B cell (primary cell): Measurements from ENCODE around the gene ITGB4. TPM values are rescaled to one million over a fixed set of nuclear protein-coding genes. Genes with fewer than 3 reads are reported as not detected.

Experiments used
- ATAC-seq: fragments of 200-7000 bp; cut with Tn5 transposase; one replicate; pipeline ENCODE4 v1.10.0; 2021; ENCODE audit warnings: low read depth, mild to moderate bottlenecking, moderate number of reproducible peaks, moderate library complexity
- CTCF ChIA-PET: fragments of 350-600 bp; sonication (Branson Sonifier 250); formaldehyde crosslinking; loops from one replicate; lab custom pipeline; 2021; ENCODE audit warnings: antibody characterized with exemption, inconsistent platforms; lab: Charles Lee
- POLR2A ChIA-PET: fragments of 350-600 bp; sonication (Branson Sonifier 250); formaldehyde crosslinking; loops from one replicate; lab custom pipeline; 2021; ENCODE audit warnings: antibody characterized with exemption; lab: Charles Lee
- DNase-seq: peaks from one replicate; pipeline ENCODE4 v3.0.0; 2013
- H2AFZ ChIP-seq: 2 replicates; pipeline ENCODE4 v1.6.1; 2012; ENCODE audit warnings: mild to moderate bottlenecking, low read depth, low read length; ENCODE audit not compliant: insufficient read depth, poor library complexity, severe bottlenecking
- H3K27ac ChIP-seq, 2 donors: 1 replicate in 1 of 2; 2 replicates in 1 of 2; pipeline ENCODE4 v1.5.1; 2012 to 2013; ENCODE audit warnings: low read length in 2 of 2, mild to moderate bottlenecking in 2 of 2, moderate library complexity in 1 of 2
- H3K27me3 ChIP-seq, 4 experiments: fragments of 200-600 bp in 1 of 4; sonication (generic) in 1 of 4; replicated peaks in 1 of 4; 1 replicate in 2 of 4; 2 replicates in 2 of 4; pipeline versions ENCODE4 v1.6.1 to v1.7.0; 2013 to 2016; ENCODE audit warnings: low read length in 3 of 4, mild to moderate bottlenecking in 2 of 4, mixed read lengths in 1 of 4, moderate library complexity in 1 of 4; ENCODE audit not compliant: insufficient read depth in 4 of 4, control insufficient read depth in 3 of 4; ENCODE audit errors: control extremely low read depth in 1 of 4
- H3K36me3 ChIP-seq, 2 experiments: replicated peaks in 1 of 2; 1 replicate in 1 of 2; 2 replicates in 1 of 2; pipeline versions ENCODE4 v1.6.1 to v1.7.1; 2013; ENCODE audit warnings: low read length in 1 of 2; ENCODE audit not compliant: insufficient read depth in 2 of 2, control insufficient read depth in 1 of 2; ENCODE audit errors: control extremely low read depth in 1 of 2, extremely low read depth in 1 of 2
- H3K4me1 ChIP-seq, 2 donors: fragments of 200-600 bp in 1 of 2; sonication (generic) in 1 of 2; 1 replicate in 1 of 2; 2 replicates in 1 of 2; pipeline versions ENCODE4 v1.5.1 to v1.6.1; 2013 to 2017; ENCODE audit warnings: low read length in 2 of 2; ENCODE audit not compliant: control insufficient read depth in 2 of 2, insufficient read depth in 2 of 2
- H3K4me2 ChIP-seq: replicated peaks from 2 replicates; pipeline ENCODE3; 2012; ENCODE audit warnings: mild to moderate bottlenecking, low read depth, low read length; ENCODE audit not compliant: poor library complexity, severe bottlenecking
- H3K4me3 ChIP-seq, 5 experiments: fragments of 200-600 bp in 1 of 5; sonication (generic) in 1 of 5; 1 replicate in 3 of 5; 2 replicates in 2 of 5; pipeline versions ENCODE4 v1.5.1 to v1.7.0; 2011 to 2016; ENCODE audit warnings: low read length in 4 of 5, mild to moderate bottlenecking in 4 of 5, low read depth in 2 of 5, control low read depth in 1 of 5, moderate library complexity in 1 of 5; ENCODE audit not compliant: insufficient read depth in 1 of 5; ENCODE audit errors: control extremely low read depth in 1 of 5, extremely low read depth in 1 of 5
- H3K79me2 ChIP-seq: fragments of 200-600 bp; sonication (generic); one replicate; pipeline ENCODE4 v1.6.0; 2016; ENCODE audit warnings: low read length; ENCODE audit not compliant: control insufficient read depth, insufficient read depth
- H3K9ac ChIP-seq: fragments of 200-600 bp; sonication (generic); 2 replicates; pipeline ENCODE4 v1.6.1; 2017; ENCODE audit warnings: mild to moderate bottlenecking, low read length, moderate library complexity
- H3K9me3 ChIP-seq, 3 donors: one replicate each; pipeline versions ENCODE4 v1.6.1 to v1.7.1; 2013; ENCODE audit warnings: low read length in 2 of 3; ENCODE audit not compliant: control insufficient read depth in 2 of 3, insufficient read depth in 1 of 3; ENCODE audit errors: control extremely low read depth in 1 of 3
- H4K20me1 ChIP-seq: 2 replicates; pipeline ENCODE4 v1.6.0; 2012; ENCODE audit warnings: mild to moderate bottlenecking, low read length; ENCODE audit not compliant: insufficient read depth, control insufficient read depth, poor library complexity, severe bottlenecking
- H3K27ac Mint-ChIP-seq: one replicate; pipeline ENCODE4 v1.8.0; 2021; ENCODE audit warnings: mixed read lengths
- H3K27me3 Mint-ChIP-seq: one replicate; pipeline ENCODE4 v1.8.0; 2021; ENCODE audit warnings: mixed read lengths
- H3K4me1 Mint-ChIP-seq: one replicate; pipeline ENCODE4 v1.8.0; 2021; ENCODE audit warnings: mixed read lengths
- H3K4me3 Mint-ChIP-seq: one replicate; pipeline ENCODE4 v1.8.0; 2021; ENCODE audit warnings: mixed read lengths
- H3K9me3 Mint-ChIP-seq: one replicate; pipeline ENCODE4 v1.8.0; 2022; ENCODE audit warnings: mixed read lengths; ENCODE audit not compliant: insufficient read depth
- EZH2 ChIP-seq: IDR thresholded peaks from 2 replicates; pipeline ENCODE4 v1.6.1; 2012; ENCODE audit warnings: borderline replicate concordance, low read depth, mild to moderate bottlenecking, moderate library complexity, low read length; ENCODE audit not compliant: insufficient read depth, poor library complexity, severe bottlenecking
- WGBS: methylation state at CpG from one replicate; pipeline ENCODE4 v1.1.5; 2013; ENCODE audit warnings: missing lambda C conversion rate; ENCODE audit not compliant: insufficient coverage; 5-methylcytosine and 5-hydroxymethylcytosine counted together
- intact Hi-C: fragments of 100-400 bp; cut with micrococcal nuclease; formaldehyde crosslinking; loops from one replicate; pipeline ENCODE4 v1.10.0; 2022
- polyA plus RNA-seq: library from polyadenylated mRNA; depleted of rRNA; stranded (reverse); fragments of >200 nt; gene quantifications from 2 replicates; pipeline ENCODE4 v1.2.3, GENCODE V29; 2012
- total RNA-seq, 2 donors: library from RNA; stranded (reverse); fragments of 120-200 nt in 1 of 2; gene quantifications; 1 replicate in 1 of 2; 2 replicates in 1 of 2; pipeline versions ENCODE4 v1.2.3 to v1.2.4, GENCODE V29; 2013 to 2022
- TF ChIP-seq, protein P1 (sequence below): fragments of 200-600 bp; IDR thresholded peaks from one replicate; pipeline ENCODE4 v1.8.0; 2022; ENCODE audit warnings: antibody characterized with exemption, mild to moderate bottlenecking

Gene ITGB4
- total and polyA plus RNA-seq, 2 donors (not counting 1 experiment from before 2014, with no cell fraction given): 0.12 to 0.81 TPM

DNA sequence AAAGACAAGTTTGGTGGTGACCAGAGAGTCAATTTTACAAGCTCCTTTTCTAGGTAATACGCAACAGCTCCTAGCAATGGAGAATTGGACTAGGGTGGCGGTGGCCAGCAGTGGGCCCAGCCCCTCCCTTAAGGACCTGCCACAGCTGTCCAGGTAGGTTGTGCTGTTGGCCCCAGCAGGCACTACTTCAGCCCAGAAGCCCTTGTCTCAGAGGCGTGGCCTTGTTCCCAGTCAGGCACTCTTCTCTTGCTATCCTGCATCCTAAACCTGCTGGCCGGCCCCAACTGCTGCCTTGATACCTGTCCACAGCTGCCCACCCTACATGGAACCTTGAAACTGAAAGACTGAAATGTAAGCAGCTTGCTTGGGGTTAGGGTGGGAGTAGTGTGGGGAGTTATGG lies 44.7 kb downstream of the ITGB4 start:
- no peaks in the 10 kb centered on the region for H3K36me3 ChIP-seq
- 89% methylated on average over 3 of the region's 4 CpGs for WGBS
- intact Hi-C loops: loop anchor here (1.0 to 10.0 kb wide), 4 partner anchors 13 to 251 kb away; partner anchors contain the start of genes CASKIN2, TSEN54 and UNK
- TF ChIP-seq EZH2: no peak
- TF ChIP-seq, protein P1, sequence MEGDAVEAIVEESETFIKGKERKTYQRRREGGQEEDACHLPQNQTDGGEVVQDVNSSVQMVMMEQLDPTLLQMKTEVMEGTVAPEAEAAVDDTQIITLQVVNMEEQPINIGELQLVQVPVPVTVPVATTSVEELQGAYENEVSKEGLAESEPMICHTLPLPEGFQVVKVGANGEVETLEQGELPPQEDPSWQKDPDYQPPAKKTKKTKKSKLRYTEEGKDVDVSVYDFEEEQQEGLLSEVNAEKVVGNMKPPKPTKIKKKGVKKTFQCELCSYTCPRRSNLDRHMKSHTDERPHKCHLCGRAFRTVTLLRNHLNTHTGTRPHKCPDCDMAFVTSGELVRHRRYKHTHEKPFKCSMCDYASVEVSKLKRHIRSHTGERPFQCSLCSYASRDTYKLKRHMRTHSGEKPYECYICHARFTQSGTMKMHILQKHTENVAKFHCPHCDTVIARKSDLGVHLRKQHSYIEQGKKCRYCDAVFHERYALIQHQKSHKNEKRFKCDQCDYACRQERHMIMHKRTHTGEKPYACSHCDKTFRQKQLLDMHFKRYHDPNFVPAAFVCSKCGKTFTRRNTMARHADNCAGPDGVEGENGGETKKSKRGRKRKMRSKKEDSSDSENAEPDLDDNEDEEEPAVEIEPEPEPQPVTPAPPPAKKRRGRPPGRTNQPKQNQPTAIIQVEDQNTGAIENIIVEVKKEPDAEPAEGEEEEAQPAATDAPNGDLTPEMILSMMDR: no peak
- peaks cover 14 to 23% of the 10 kb centered on the region in 2 donors for H3K4me1 ChIP-seq
- Mint-ChIP-seq H3K4me1 (peaks cover 18% of the 10 kb centered on the region), H3K27ac (peak overlapping the region; percentile 83), H3K9me3 (no peaks in the 10 kb centered on the region), H3K4me3 (peak overlapping the region; percentile 52), H3K27me3 (no peaks in the 10 kb centered on the region)
- H2AFZ ChIP-seq: no peak overlapping the region
- no peaks in the 10 kb centered on the region for H3K9me3 ChIP-seq
- POLR2A ChIA-PET: interaction anchor here (0.7 to 3.7 kb wide), 6 partner anchors 11 to 90 kb away, joined by 3 to 78 read pairs (median 5); partner anchors contain the start of gene WBP2
- H3K4me2 ChIP-seq: no peak overlapping the region
- CTCF ChIA-PET: interaction anchor here (0.7 to 5.5 kb wide), 18 partner anchors 11 to 1142 kb away, joined by 3 to 87 read pairs (median 12); partner anchors contain the start of genes CD300E, SMIM5, TRIM47 and TRIM65
- H3K9ac ChIP-seq: no peak overlapping the region
- no peak overlapping the region for H3K4me3 ChIP-seq
- no peak overlapping the region for H3K27ac ChIP-seq
- ATAC-seq (no peak), DNase-seq (peak; percentile 35)
- H3K79me2 ChIP-seq: no peaks in the 10 kb centered on the region
- H4K20me1 ChIP-seq: peaks cover 15% of the 10 kb centered on the region
- no peaks in the 10 kb centered on the region for H3K27me3 ChIP-seq

DNA sequence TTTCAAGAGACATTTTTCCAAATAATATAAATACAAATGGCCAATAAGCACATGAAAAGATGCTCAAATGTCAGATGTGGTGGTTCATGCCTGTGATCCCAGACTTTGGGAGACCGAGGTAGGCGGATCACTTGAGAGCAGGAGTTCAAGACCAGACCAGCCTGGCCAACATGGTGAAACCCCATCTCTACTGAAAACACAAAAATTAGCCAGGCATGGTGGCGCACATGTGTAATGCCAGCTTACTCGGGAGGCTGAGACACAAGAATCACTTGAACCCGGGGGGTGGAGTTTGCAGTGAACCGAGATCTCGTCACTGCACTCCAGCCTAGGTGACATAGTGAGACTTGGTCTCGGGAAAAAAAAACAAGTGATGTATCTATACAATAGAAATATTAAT lies 46.6 kb downstream of the ITGB4 start:
- no peak for ATAC-seq
- Histone ChIP-seq H3K4me1 (peaks cover 14 to 22% of the 10 kb centered on the region in 2 donors), H3K36me3 (no peaks in the 10 kb centered on the region), H3K9ac (no peak overlapping the region), H3K9me3 (no peaks in the 10 kb centered on the region), H3K79me2 (no peaks in the 10 kb centered on the region), H2AFZ (no peak overlapping the region), H3K4me3 (no peak overlapping the region), H3K27me3 (no peaks in the 10 kb centered on the region), H3K4me2 (no peak overlapping the region), H4K20me1 (peaks cover 15% of the 10 kb centered on the region), H3K27ac (no peak overlapping the region)
- intact Hi-C loops: loop anchor here (10.0 kb wide), 1 partner anchor 253 kb away; the partner anchor contains the start of genes CASKIN2 and TSEN54
- DNase-seq: no peak
- ChIA-PET CTCF (interaction anchor here (1.0 kb wide), 1 partner anchor 15 kb away, joined by 3 read pairs; no protein-coding TSS in a partner anchor), POLR2A (interaction anchor here (0.7 to 2.6 kb wide), 2 partner anchors 9 to 76 kb away, joined by 5 to 14 read pairs; no protein-coding TSS in a partner anchor)
- peaks cover 17% of the 10 kb centered on the region for H3K4me1 Mint-ChIP-seq
- H3K27ac Mint-ChIP-seq: no peak overlapping the region
- WGBS: 100% methylated on average over 2 of the region's 8 CpGs
- no peak for TF ChIP-seq EZH2
- TF ChIP-seq, protein P1: no peak
- H3K9me3 Mint-ChIP-seq: no peaks in the 10 kb centered on the region
- no peaks in the 10 kb centered on the region for H3K27me3 Mint-ChIP-seq
- no peak overlapping the region for H3K4me3 Mint-ChIP-seq
